H1 (cell line): Measurements from ENCODE around the gene PRKD1. TPM values are rescaled to one million over a fixed set of nuclear protein-coding genes. Genes with fewer than 3 reads are reported as not detected.

Source experiments
- CTCF ChIA-PET: fragments of 300-600 bp; sonication (Branson Sonifier 250); formaldehyde crosslinking; loops from one replicate; lab custom pipeline; 2021; ENCODE audit not compliant: partially characterized antibody; lab: Charles Lee
- POLR2A ChIA-PET: fragments of 300-600 bp; sonication (Branson Sonifier 250); formaldehyde crosslinking; loops from one replicate; lab custom pipeline; 2021; ENCODE audit warnings: inconsistent platforms; ENCODE audit not compliant: partially characterized antibody; lab: Charles Lee
- DNase-seq, 2 experiments: peaks; one replicate each; pipeline versions ENCODE4 v3.0.0 to v3.0.0-alpha.2; 2010 to 2022; ENCODE audit warnings: low spot score in 2 of 2, low read depth in 1 of 2, mixed read lengths in 1 of 2
- FAIRE-seq: peaks from 2 replicates; lab custom pipeline; 2011; peaks lifted over from hg19 to GRCh38; lab: Jason Lieb, UNC
- H2AFZ ChIP-seq: 2 replicates; pipeline ENCODE4 v1.8.1; 2012; ENCODE audit warnings: low read length, inconsistent platforms
- H2AK5ac ChIP-seq: 2 replicates; pipeline ENCODE4 v1.6.1; 2013; ENCODE audit warnings: low read depth, low read length
- H2BK120ac ChIP-seq: replicated peaks from 2 replicates; pipeline ENCODE3; 2013; ENCODE audit warnings: low read depth, low read length, inconsistent platforms
- H2BK12ac ChIP-seq: 2 replicates; pipeline ENCODE4 v1.6.1; 2013; ENCODE audit warnings: low read depth, low read length
- H2BK15ac ChIP-seq: 2 replicates; pipeline ENCODE4 v1.6.1; 2013; ENCODE audit warnings: low read length
- H2BK20ac ChIP-seq: 2 replicates; pipeline ENCODE4 v1.6.1; 2013; ENCODE audit warnings: low read length
- H2BK5ac ChIP-seq: 2 replicates; pipeline ENCODE4 v1.6.1; 2013; ENCODE audit warnings: low read depth, low read length
- H3K14ac ChIP-seq: 2 replicates; pipeline ENCODE4 v1.6.1; 2013; ENCODE audit warnings: inconsistent platforms; ENCODE audit not compliant: insufficient read length
- H3K18ac ChIP-seq: 2 replicates; pipeline ENCODE4 v1.6.1; 2013; ENCODE audit warnings: low read length; ENCODE audit errors: extremely low read depth
- H3K23ac ChIP-seq: 2 replicates; pipeline ENCODE4 v1.6.1; 2013; ENCODE audit warnings: inconsistent platforms; ENCODE audit not compliant: insufficient read length
- H3K23me2 ChIP-seq: 2 replicates; pipeline ENCODE4 v1.6.1; 2013; ENCODE audit warnings: low read depth, low read length
- H3K27ac ChIP-seq: 2 replicates; pipeline ENCODE4 v1.6.1; 2011; ENCODE audit warnings: low read depth, low read length, inconsistent platforms
- H3K27me3 ChIP-seq, 4 experiments: replicated peaks in 1 of 4; 1 replicate in 1 of 4; 2 replicates in 3 of 4; pipeline versions ENCODE4 v1.6.1 to v1.8.1; 2011 to 2013; ENCODE audit warnings: low read length in 3 of 4, mild to moderate bottlenecking in 3 of 4, inconsistent platforms in 2 of 4, mixed read lengths in 2 of 4, moderate library complexity in 1 of 4; ENCODE audit not compliant: control insufficient read depth in 3 of 4, insufficient read depth in 3 of 4; ENCODE audit errors: extremely low read depth in 1 of 4
- H3K36me3 ChIP-seq, 4 experiments: 2 replicates each; pipeline versions ENCODE4 v1.6.1 to v1.8.1; 2011 to 2013; ENCODE audit warnings: mild to moderate bottlenecking in 4 of 4, low read length in 3 of 4, moderate library complexity in 2 of 4, control low read depth in 1 of 4, inconsistent platforms in 1 of 4; ENCODE audit not compliant: insufficient read depth in 4 of 4, control insufficient read depth in 2 of 4
- H3K4ac ChIP-seq: replicated peaks from 2 replicates; pipeline ENCODE3; 2013; ENCODE audit warnings: low read length, low read depth, mixed read lengths, inconsistent platforms; ENCODE audit not compliant: insufficient read length
- H3K4me1 ChIP-seq, 4 experiments: replicated peaks in 1 of 4; 1 replicate in 1 of 4; 2 replicates in 3 of 4; pipeline versions ENCODE4 v1.6.1 to v1.8.1; 2011 to 2013; ENCODE audit warnings: low read length in 3 of 4, inconsistent platforms in 2 of 4, mixed read lengths in 1 of 4; ENCODE audit not compliant: insufficient read depth in 4 of 4, control insufficient read depth in 3 of 4
- H3K4me2 ChIP-seq, 2 experiments: 2 replicates each; pipeline versions ENCODE4 v1.6.1 to v1.8.1; 2011 to 2013; ENCODE audit warnings: low read depth in 2 of 2, low read length in 2 of 2, control low read depth in 1 of 2, inconsistent platforms in 1 of 2, mild to moderate bottlenecking in 1 of 2; ENCODE audit not compliant: insufficient read depth in 1 of 2
- H3K4me3 ChIP-seq, 4 experiments: fragments of 200-600, 300-600 bp in 1 of 4; sonication (generic), shearing (Covaris generic), sonication (Bioruptor Twin) in 1 of 4; 2 replicates each; pipeline versions ENCODE4 v1.5.1 to v1.8.1; 2011 to 2016; ENCODE audit warnings: low read length in 4 of 4, low read depth in 3 of 4, control low read depth in 2 of 4, inconsistent platforms in 2 of 4, mild to moderate bottlenecking in 2 of 4, mixed read lengths in 1 of 4, moderate library complexity in 1 of 4; ENCODE audit not compliant: insufficient read depth in 2 of 4; ENCODE audit errors: extremely low read depth in 1 of 4
- H3K56ac ChIP-seq: replicated peaks from 2 replicates; pipeline ENCODE3; 2013; ENCODE audit warnings: low read depth, mild to moderate bottlenecking, mixed read lengths, low read length, inconsistent platforms; ENCODE audit not compliant: insufficient read length
- H3K79me1 ChIP-seq: 2 replicates; pipeline ENCODE4 v1.6.1; 2013; ENCODE audit warnings: low read depth, low read length, control low read depth
- H3K79me2 ChIP-seq, 2 experiments: 2 replicates each; pipeline versions ENCODE4 v1.6.1 to v1.8.1; 2012 to 2013; ENCODE audit warnings: low read length in 2 of 2, mild to moderate bottlenecking in 2 of 2, inconsistent platforms in 1 of 2; ENCODE audit not compliant: insufficient read depth in 2 of 2, control insufficient read depth in 1 of 2
- H3K9ac ChIP-seq, 4 experiments: replicated peaks in 1 of 4; 1 replicate in 1 of 4; 2 replicates in 3 of 4; pipeline versions ENCODE4 v1.6.1 to v1.8.1; 2011 to 2013; ENCODE audit warnings: low read depth in 3 of 4, low read length in 3 of 4, control low read depth in 2 of 4, mild to moderate bottlenecking in 2 of 4, moderate library complexity in 2 of 4, inconsistent platforms in 1 of 4; ENCODE audit errors: extremely low read depth in 1 of 4
- H3K9me3 ChIP-seq, 2 experiments: 2 replicates each; pipeline versions ENCODE4 v1.6.1 to v1.8.1; 2012 to 2013; ENCODE audit warnings: mild to moderate bottlenecking in 2 of 2, moderate library complexity in 2 of 2, control low read depth in 1 of 2, inconsistent platforms in 1 of 2, low read depth in 1 of 2, low read length in 1 of 2, mixed read lengths in 1 of 2; ENCODE audit not compliant: insufficient read depth in 2 of 2
- H4K20me1 ChIP-seq, 2 experiments: replicated peaks in 1 of 2; 2 replicates each; pipeline versions ENCODE3 to v1.8.1; 2011 to 2013; ENCODE audit warnings: inconsistent platforms in 2 of 2, low read length in 2 of 2, mild to moderate bottlenecking in 1 of 2; ENCODE audit not compliant: insufficient read depth in 2 of 2, control insufficient read depth in 1 of 2
- H4K5ac ChIP-seq: 2 replicates; pipeline ENCODE4 v1.6.1; 2013; ENCODE audit warnings: low read length, low read depth, mixed read lengths, inconsistent platforms; ENCODE audit not compliant: insufficient read length
- H4K8ac ChIP-seq: 2 replicates; pipeline ENCODE4 v1.8.0; 2013; ENCODE audit warnings: mild to moderate bottlenecking, moderate library complexity, low read length, inconsistent platforms; ENCODE audit not compliant: insufficient read depth; ENCODE audit errors: extremely low read depth
- H4K91ac ChIP-seq: replicated peaks from 2 replicates; pipeline ENCODE3; 2013; ENCODE audit warnings: low read length, mixed read lengths, inconsistent platforms; ENCODE audit not compliant: insufficient read length
- KDM4A ChIP-seq: IDR thresholded peaks from one replicate; pipeline ENCODE4 v1.7.1; 2012; ENCODE audit warnings: low read depth, mild to moderate bottlenecking, moderate library complexity, low read length, inconsistent platforms; ENCODE audit not compliant: severe bottlenecking
- SIRT6 ChIP-seq: IDR thresholded peaks from one replicate; pipeline ENCODE4 v1.7.1; 2012; ENCODE audit warnings: low read length, inconsistent platforms
- WGBS, 2 experiments: shearing (Covaris generic) in 1 of 2; methylation state at CpG; one replicate each; pipeline versions ENCODE4 v1.1.6 to v1.1.7; 2013 to 2015; ENCODE audit warnings: low lambda C conversion rate in 2 of 2, mixed read lengths in 2 of 2, inconsistent platforms in 1 of 2, low coverage in 1 of 2, missing lambda C conversion rate in 1 of 2; ENCODE audit not compliant: insufficient replicate concordance in 2 of 2, insufficient coverage in 1 of 2, insufficient read length in 1 of 2; ENCODE audit errors: extremely low coverage in 1 of 2, missing lambda C conversion rate in 1 of 2; 5-methylcytosine and 5-hydroxymethylcytosine counted together
- polyA plus RNA-seq, 7 experiments: library from polyadenylated mRNA; depleted of rRNA in 3 of 7; stranded (reverse) in 5 of 7; unstranded in 2 of 7; fragments of >200 nt in 5 of 7; fragments of 200-250 nt in 2 of 7; gene quantifications; 1 replicate in 5 of 7; 2 replicates in 1 of 7; 4 replicates in 1 of 7; pipeline versions ENCODE4 v1.2.1 to v1.2.3, GENCODE V29; 2011 to 2013; ENCODE audit warnings: missing spikeins in 2 of 7, mixed read lengths in 2 of 7
- total RNA-seq: library from RNA; stranded (reverse); fragmentation: NEBNext Ultra II Directional; extraction: Animal tissue kit (Norgen Biotek cat#: 25700); gene quantifications from 2 replicates; pipeline ENCODE4 v1.2.1, GENCODE V29; 2021

Gene PRKD1
- total and polyA plus RNA-seq, 2 of the 8 experiments (the other 6 are each of a cell fraction or from before 2014, with no cell fraction given) = 3.6 to 6.8 TPM

- POLR2A ChIA-PET = no interaction called here
- Histone ChIP-seq H3K23me2 (no peaks in the 10 kb centered on the region), H2BK15ac (no peak overlapping the region), H2BK20ac (no peak overlapping the region), H3K4ac (no peak overlapping the region), H3K4me3 (no peak overlapping the region), H3K79me1 (no peaks in the 10 kb centered on the region), H3K4me2 (no peak overlapping the region), H2BK12ac (no peak overlapping the region), H3K9ac (no peak overlapping the region), H3K18ac (no peak overlapping the region), H4K20me1 (no peaks in the 10 kb centered on the region), H3K79me2 (no peaks in the 10 kb centered on the region), H2BK120ac (no peak overlapping the region), H3K56ac (no peak overlapping the region), H3K23ac (no peak overlapping the region), H3K27me3 (no peaks in the 10 kb centered on the region), H2BK5ac (no peak overlapping the region), H2AFZ (no peak overlapping the region), H3K27ac (no peak overlapping the region), H4K91ac (no peak overlapping the region), H2AK5ac (no peak overlapping the region), H4K5ac (no peak overlapping the region), H3K14ac (no peak overlapping the region), H3K9me3 (no peaks in the 10 kb centered on the region), H3K4me1 (no peaks in the 10 kb centered on the region), H3K36me3 (no peaks in the 10 kb centered on the region), H4K8ac (no peak overlapping the region)
- CTCF ChIA-PET = no interaction called here
- 84% methylated on average over 1 of the region's 1 CpG; no CpG with 5 or more reads in 1 of the 2 experiments for WGBS, 2 experiments
- DNase-seq = no peak
- no peak for FAIRE-seq
- TF ChIP-seq SIRT6 (no peak), KDM4A (no peak)
Measured at GRCh38 chr14:29706700-29707099, 220.9 kb downstream of the PRKD1 start.
